ENCODE results near the gene GRSF1.

Gene GRSF1

GRCh38 chr4:70818921-70819320 lies 20.8 kb downstream of the GRSF1 start:
- TF ChIP-seq REST (IDR thresholded peaks at IDR 0.05; ENCODE audit: insufficient read depth in 1 of 2, low read depth in 2 of 2, low read length in 2 of 2): no peak
- no peak for TF ChIP-seq SIN3A (IDR thresholded peaks at IDR 0.05; ENCODE audit: borderline replicate concordance, insufficient read depth, low read length)

- TF ChIP-seq FOXP2 (optimal IDR thresholded peaks at IDR 0.05; ENCODE audit: borderline replicate concordance, extremely low read depth, extremely low read length, insufficient read depth) (no peak), POLR2AphosphoS5 (IDR thresholded peaks at IDR 0.05; ENCODE audit: low read depth, low read length) (no peak), REST (IDR thresholded peaks at IDR 0.05; ENCODE audit: insufficient read depth in 1 of 2, low read depth in 2 of 2, low read length in 2 of 2) (no peak), SIN3A (IDR thresholded peaks at IDR 0.05; ENCODE audit: borderline replicate concordance, insufficient read depth, low read length) (no peak), TAF1 (IDR thresholded peaks at IDR 0.05; ENCODE audit: borderline replicate concordance, insufficient read depth, low read length) (no peak)
Measured at GRCh38 chr4:70818173-70818855, 21.4 kb downstream of the GRSF1 start.

GRCh38 chr4:70816894-70817293 lies 22.8 kb downstream of the GRSF1 start:
- no peak for TF ChIP-seq FOXP2 (optimal IDR thresholded peaks at IDR 0.05; ENCODE audit: borderline replicate concordance, extremely low read depth, extremely low read length, insufficient read depth)
- no peak for TF ChIP-seq REST (IDR thresholded peaks at IDR 0.05; ENCODE audit: insufficient read depth in 1 of 2, low read depth in 2 of 2, low read length in 2 of 2)
- TF ChIP-seq TAF1 (IDR thresholded peaks at IDR 0.05; ENCODE audit: borderline replicate concordance, insufficient read depth, low read length): no peak
- TF ChIP-seq POLR2AphosphoS5 (IDR thresholded peaks at IDR 0.05; ENCODE audit: low read depth, low read length): no peak
- TF ChIP-seq SIN3A (IDR thresholded peaks at IDR 0.05; ENCODE audit: borderline replicate concordance, insufficient read depth, low read length): no peak

GRCh38 chr4:70815370-70815769 lies 24.3 kb downstream of the GRSF1 start:
- TF ChIP-seq REST (IDR thresholded peaks at IDR 0.05; ENCODE audit: insufficient read depth in 1 of 2, low read depth in 2 of 2, low read length in 2 of 2) (no peak), TAF1 (IDR thresholded peaks at IDR 0.05; ENCODE audit: borderline replicate concordance, insufficient read depth, low read length) (no peak), SIN3A (IDR thresholded peaks at IDR 0.05; ENCODE audit: borderline replicate concordance, insufficient read depth, low read length) (no peak), POLR2AphosphoS5 (IDR thresholded peaks at IDR 0.05; ENCODE audit: low read depth, low read length) (no peak), FOXP2 (optimal IDR thresholded peaks at IDR 0.05; ENCODE audit: borderline replicate concordance, extremely low read depth, extremely low read length, insufficient read depth) (no peak)

- no peak for TF ChIP-seq SIN3A (IDR thresholded peaks at IDR 0.05; ENCODE audit: borderline replicate concordance, insufficient read depth, low read length)
- TF ChIP-seq TAF1 (IDR thresholded peaks at IDR 0.05; ENCODE audit: borderline replicate concordance, insufficient read depth, low read length): no peak
- no peak for TF ChIP-seq POLR2AphosphoS5 (IDR thresholded peaks at IDR 0.05; ENCODE audit: low read depth, low read length)
- TF ChIP-seq REST (IDR thresholded peaks at IDR 0.05; ENCODE audit: insufficient read depth in 1 of 2, low read depth in 2 of 2, low read length in 2 of 2): no peak
- no peak for TF ChIP-seq FOXP2 (optimal IDR thresholded peaks at IDR 0.05; ENCODE audit: borderline replicate concordance, extremely low read depth, extremely low read length, insufficient read depth)
Measured at GRCh38 chr4:70808151-70808550, 31.5 kb downstream of the GRSF1 start.

Data from PFSK-1 (cell line).